Hematopoietic multipotent progenitor cell treated with erythropoietin and hydrocortisone succinate and interleukin-3 and kit ligand, for 4 days (in vitro differentiated cells): ENCODE results near the gene ARHGAP45.

Experiments
- DNase-seq: peaks from one replicate; pipeline ENCODE4 v3.0.0-alpha.2; 2015

Gene ARHGAP45

GRCh38 chr19:1087813-1088415 is 20.9 kb downstream of the ARHGAP45 start:
- peak; percentile 97 for DNase-seq

GRCh38 chr19:1088416-1089010 is 21.5 kb downstream of the ARHGAP45 start:
- no peak for DNase-seq

GRCh38 chr19:1089126-1089771 is 22.3 kb downstream of the ARHGAP45 start:
- no peak for DNase-seq

- DNase-seq = peak; percentile 51
Observed at GRCh38 chr19:1089891-1090290, 22.9 kb downstream of the ARHGAP45 start.

GRCh38 chr19:1090731-1091543 is 24.0 kb downstream of the ARHGAP45 start:
- no peak for DNase-seq

GRCh38 chr19:1091544-1092175 is 24.7 kb downstream of the ARHGAP45 start:
- DNase-seq = no peak

GRCh38 chr19:1093330-1093729 is 26.4 kb downstream of the ARHGAP45 start:
- DNase-seq = no peak

GRCh38 chr19:1093811-1094553 is 27.0 kb downstream of the ARHGAP45 start:
- DNase-seq = no peak

- DNase-seq = no peak
Observed at GRCh38 chr19:1094655-1094977, 27.6 kb downstream of the ARHGAP45 start.

GRCh38 chr19:1094978-1095701 is 28.2 kb downstream of the ARHGAP45 start, which contains the start of gene POLR2E:
POLR2E (minus strand) TSS chr19:1095375; CDS start chr19:1095315, 60 bp downstream.
- DNase-seq = peak; percentile 99

GRCh38 chr19:1097810-1098176 is 30.8 kb downstream of the ARHGAP45 start:
- DNase-seq = no peak

- DNase-seq = no peak
Observed at GRCh38 chr19:1098177-1099051, 31.4 kb downstream of the ARHGAP45 start.

- peak; percentile 91 for DNase-seq
Observed at GRCh38 chr19:1101337-1101698, 34.4 kb downstream of the ARHGAP45 start.

GRCh38 chr19:1102407-1103131 is 35.6 kb downstream of the ARHGAP45 start:
- no peak for DNase-seq

- no peak for DNase-seq
Observed at GRCh38 chr19:1103132-1103707, 36.3 kb downstream of the ARHGAP45 start.

GRCh38 chr19:1103708-1104310 is 36.8 kb downstream of the ARHGAP45 start, which contains the start of gene GPX4:
GPX4 (plus strand) TSS chr19:1103994; CDS start chr19:1104044, 50 bp downstream.
- peak; percentile 100 for DNase-seq

- DNase-seq = peak; percentile 88
Observed at GRCh38 chr19:1104311-1105007, 37.5 kb downstream of the ARHGAP45 start.
